Liver (tissue), 9 donors: ENCODE measurements around the gene KIAA1217. TPM values are rescaled to one million over a fixed set of nuclear protein-coding genes. Genes with fewer than 3 reads are reported as not detected.

Experiments used
- DNase-seq: peaks from one replicate; pipeline ENCODE4 v3.0.0-alpha.2; 2017; ENCODE audit warnings: low spot score
- H3K27ac ChIP-seq, 2 donors: one replicate each; pipeline ENCODE4 v1.7.0; 2013; ENCODE audit warnings: inconsistent platforms in 2 of 2, low read length in 2 of 2, control low read depth in 1 of 2, low read depth in 1 of 2, mild to moderate bottlenecking in 1 of 2
- H3K27me3 ChIP-seq, 4 donors: one replicate each; pipeline versions ENCODE4 v1.6.1 to v1.7.0; 2013; ENCODE audit warnings: low read length in 3 of 4, inconsistent platforms in 1 of 4, mild to moderate bottlenecking in 1 of 4, moderate library complexity in 1 of 4; ENCODE audit not compliant: control insufficient read depth in 4 of 4, insufficient read depth in 4 of 4
- H3K36me3 ChIP-seq, 4 donors: one replicate each; pipeline versions ENCODE4 v1.6.1 to v1.7.0; 2013; ENCODE audit warnings: low read length in 3 of 4, mild to moderate bottlenecking in 3 of 4, low read depth in 1 of 4, moderate library complexity in 1 of 4; ENCODE audit not compliant: control insufficient read depth in 4 of 4, insufficient read depth in 3 of 4
- H3K4me1 ChIP-seq, 4 donors: one replicate each; pipeline versions ENCODE4 v1.6.1 to v1.7.0; 2013; ENCODE audit warnings: low read length in 3 of 4, mild to moderate bottlenecking in 3 of 4, moderate library complexity in 1 of 4; ENCODE audit not compliant: control insufficient read depth in 4 of 4, insufficient read depth in 4 of 4
- H3K4me3 ChIP-seq, 3 donors: one replicate each; pipeline versions ENCODE4 v1.6.1 to v1.7.0; 2013; ENCODE audit warnings: low read length in 3 of 3, control low read depth in 1 of 3, low read depth in 1 of 3, mild to moderate bottlenecking in 1 of 3
- H3K9ac ChIP-seq, 2 donors: one replicate each; pipeline ENCODE4 v1.7.0; 2013; ENCODE audit warnings: low read length in 2 of 2, mild to moderate bottlenecking in 2 of 2, moderate library complexity in 2 of 2, control low read depth in 1 of 2, low read depth in 1 of 2
- H3K9me3 ChIP-seq, 4 donors: one replicate each; pipeline versions ENCODE4 v1.6.1 to v1.7.0; 2013; ENCODE audit warnings: low read length in 3 of 4; ENCODE audit not compliant: control insufficient read depth in 4 of 4
- FOXA1 ChIP-seq: IDR thresholded peaks from 2 replicates; pipeline ENCODE4 v1.6.1; 2016; ENCODE audit warnings: antibody characterized with exemption
- FOXA2 ChIP-seq: IDR thresholded peaks from 2 replicates; pipeline ENCODE4 v1.6.1; 2016; ENCODE audit warnings: antibody characterized with exemption
- HNF4A ChIP-seq, 2 donors: conservative IDR thresholded peaks; 2 replicates each; pipeline ENCODE4 v1.6.1; 2016; ENCODE audit warnings: antibody characterized with exemption in 2 of 2, mild to moderate bottlenecking in 2 of 2
- HNF4G ChIP-seq: IDR thresholded peaks from 2 replicates; pipeline ENCODE4 v1.6.1; 2016; ENCODE audit warnings: antibody characterized with exemption
- JUND ChIP-seq, 2 donors: IDR thresholded peaks; 2 replicates each; pipeline ENCODE4 v1.6.1; 2016; ENCODE audit warnings: antibody characterized with exemption in 2 of 2
- NR2F2 ChIP-seq: IDR thresholded peaks from 2 replicates; pipeline ENCODE4 v1.6.1; 2016; ENCODE audit warnings: antibody characterized with exemption
- SP1 ChIP-seq: IDR thresholded peaks from 2 replicates; pipeline ENCODE4 v1.6.1; 2018; ENCODE audit warnings: antibody characterized with exemption, mild to moderate bottlenecking
- TAF1 ChIP-seq: conservative IDR thresholded peaks from 2 replicates; pipeline ENCODE4 v1.6.1; 2016; ENCODE audit warnings: antibody characterized with exemption, mild to moderate bottlenecking
- YY1 ChIP-seq: IDR thresholded peaks from 2 replicates; pipeline ENCODE4 v1.6.1; 2016; ENCODE audit warnings: antibody characterized with exemption, mild to moderate bottlenecking
- WGBS: extraction: QIAGEN DNeasy Blood & Tissue Kit; methylation state at CpG from one replicate; pipeline ENCODE4 v1.1.7; 2013; 5-methylcytosine and 5-hydroxymethylcytosine counted together
- polyA plus RNA-seq, 2 donors: library from polyadenylated mRNA; stranded (reverse) in 1 of 2; unstranded in 1 of 2; fragments of 200-250 nt in 1 of 2; fragments of >200 nt in 1 of 2; fragmentation: Nextera tagmentation in 1 of 2; extraction: Ambion mirVana in 1 of 2; gene quantifications; one replicate each; pipeline versions ENCODE4 v1.2.1 to v1.2.3, GENCODE V29; 2013 to 2015
- total RNA-seq, 2 donors: library from RNA; depleted of rRNA; stranded (reverse); fragments of >200 nt; gene quantifications; one replicate each; pipeline ENCODE4 v1.2.3, GENCODE V29; 2014
- TF ChIP-seq, protein P1 (sequence below): IDR thresholded peaks from 2 replicates; pipeline ENCODE4 v1.6.1; 2016; ENCODE audit warnings: antibody characterized with exemption, mild to moderate bottlenecking
- TF ChIP-seq, protein P2 (sequence below): fragments of 150-350 bp; IDR thresholded peaks from 2 replicates; pipeline ENCODE4 v1.5.1; 2017; ENCODE audit warnings: improper control_type of control experiment, low read depth, low read length; ENCODE audit not compliant: missing input control
- TF ChIP-seq, protein P3 (sequence below): IDR thresholded peaks from 2 replicates; pipeline ENCODE4 v1.6.1; 2016; ENCODE audit warnings: antibody characterized with exemption
- TF ChIP-seq, protein P4 (sequence below): IDR thresholded peaks from 2 replicates; pipeline ENCODE4 v1.6.1; 2016; ENCODE audit warnings: antibody characterized with exemption
- donor health status: healthy.
- donor health status: healthy.
- donor health status: healthy.
- donor health status: healthy.
- donor health status: healthy.

The KIAA1217 gene
- total and polyA plus RNA-seq, 4 donors, result 4.5 to 12.8 (median 6.8) TPM

DNA sequence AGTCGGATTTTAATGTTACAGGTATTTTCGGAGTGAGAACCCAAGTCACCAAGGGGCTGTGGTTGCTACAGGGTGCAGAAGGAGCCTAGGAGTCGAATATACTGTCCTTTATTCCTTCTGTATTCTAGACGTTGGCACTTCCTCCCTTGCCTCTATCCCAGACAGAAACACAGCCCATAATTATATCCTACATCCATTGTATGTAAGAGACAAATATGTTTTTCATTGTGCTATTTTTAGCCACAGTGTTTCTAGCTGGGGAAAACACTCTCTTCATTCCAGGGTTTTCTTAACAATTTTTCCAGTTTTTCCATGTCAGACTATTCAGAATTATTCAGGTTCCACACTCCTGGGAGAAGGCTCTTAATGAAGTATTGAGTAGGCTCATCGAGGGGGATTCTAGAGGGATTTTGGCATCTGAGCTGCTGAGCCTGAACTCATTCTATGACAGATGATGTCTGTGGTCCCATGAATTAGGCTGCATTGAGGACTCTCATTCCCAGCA, 32.6 kb downstream of the KIAA1217 start:
- WGBS, result 69% methylated on average over 5 of the region's 5 CpGs
- no peaks in the 10 kb centered on the region for H3K9me3 ChIP-seq
- no peak overlapping the region for H3K27ac ChIP-seq
- H3K4me1 ChIP-seq, result peaks cover 0 to 15% (median under 1%) of the 10 kb centered on the region in 4 donors
- H3K9ac ChIP-seq, result no peak overlapping the region
- TF ChIP-seq, protein P1, sequence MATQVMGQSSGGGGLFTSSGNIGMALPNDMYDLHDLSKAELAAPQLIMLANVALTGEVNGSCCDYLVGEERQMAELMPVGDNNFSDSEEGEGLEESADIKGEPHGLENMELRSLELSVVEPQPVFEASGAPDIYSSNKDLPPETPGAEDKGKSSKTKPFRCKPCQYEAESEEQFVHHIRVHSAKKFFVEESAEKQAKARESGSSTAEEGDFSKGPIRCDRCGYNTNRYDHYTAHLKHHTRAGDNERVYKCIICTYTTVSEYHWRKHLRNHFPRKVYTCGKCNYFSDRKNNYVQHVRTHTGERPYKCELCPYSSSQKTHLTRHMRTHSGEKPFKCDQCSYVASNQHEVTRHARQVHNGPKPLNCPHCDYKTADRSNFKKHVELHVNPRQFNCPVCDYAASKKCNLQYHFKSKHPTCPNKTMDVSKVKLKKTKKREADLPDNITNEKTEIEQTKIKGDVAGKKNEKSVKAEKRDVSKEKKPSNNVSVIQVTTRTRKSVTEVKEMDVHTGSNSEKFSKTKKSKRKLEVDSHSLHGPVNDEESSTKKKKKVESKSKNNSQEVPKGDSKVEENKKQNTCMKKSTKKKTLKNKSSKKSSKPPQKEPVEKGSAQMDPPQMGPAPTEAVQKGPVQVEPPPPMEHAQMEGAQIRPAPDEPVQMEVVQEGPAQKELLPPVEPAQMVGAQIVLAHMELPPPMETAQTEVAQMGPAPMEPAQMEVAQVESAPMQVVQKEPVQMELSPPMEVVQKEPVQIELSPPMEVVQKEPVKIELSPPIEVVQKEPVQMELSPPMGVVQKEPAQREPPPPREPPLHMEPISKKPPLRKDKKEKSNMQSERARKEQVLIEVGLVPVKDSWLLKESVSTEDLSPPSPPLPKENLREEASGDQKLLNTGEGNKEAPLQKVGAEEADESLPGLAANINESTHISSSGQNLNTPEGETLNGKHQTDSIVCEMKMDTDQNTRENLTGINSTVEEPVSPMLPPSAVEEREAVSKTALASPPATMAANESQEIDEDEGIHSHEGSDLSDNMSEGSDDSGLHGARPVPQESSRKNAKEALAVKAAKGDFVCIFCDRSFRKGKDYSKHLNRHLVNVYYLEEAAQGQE, result no peak
- TF ChIP-seq YY1 (no peak), NR2F2 (no peak), HNF4A (conservative IDR thresholded peaks at IDR 0.05) (no peak), FOXA2 (no peak)
- DNase-seq, result no peak
- H3K4me3 ChIP-seq, result no peak overlapping the region
- no peaks in the 10 kb centered on the region for H3K27me3 ChIP-seq
- H3K36me3 ChIP-seq, result no peaks in the 10 kb centered on the region

DNA sequence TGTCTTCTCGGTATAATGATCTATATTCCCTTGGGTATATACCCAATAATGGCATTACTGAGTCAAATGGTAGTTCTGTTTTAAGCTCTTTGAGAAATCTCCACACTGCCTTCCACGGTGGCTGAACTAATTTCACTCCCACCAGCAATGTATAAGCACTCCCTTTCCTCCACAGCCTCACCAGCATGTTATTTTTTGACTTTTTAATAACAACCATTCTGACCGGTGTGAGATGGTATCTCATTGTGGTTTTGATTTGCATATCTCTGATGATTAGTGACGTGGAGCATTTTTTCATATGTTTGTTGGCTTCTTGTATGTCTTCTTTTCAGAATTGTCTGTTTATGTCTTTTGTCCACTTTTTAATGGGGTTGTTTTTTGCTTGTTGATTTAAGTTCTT, 33.6 kb downstream of the KIAA1217 start:
- Histone ChIP-seq H3K27me3 (no peaks in the 10 kb centered on the region), H3K27ac (no peak overlapping the region), H3K4me1 (peaks cover 0 to 15% (median under 1%) of the 10 kb centered on the region in 4 donors), H3K4me3 (no peak overlapping the region), H3K36me3 (no peaks in the 10 kb centered on the region), H3K9me3 (no peaks in the 10 kb centered on the region), H3K9ac (no peak overlapping the region)
- TF ChIP-seq, protein P2, sequence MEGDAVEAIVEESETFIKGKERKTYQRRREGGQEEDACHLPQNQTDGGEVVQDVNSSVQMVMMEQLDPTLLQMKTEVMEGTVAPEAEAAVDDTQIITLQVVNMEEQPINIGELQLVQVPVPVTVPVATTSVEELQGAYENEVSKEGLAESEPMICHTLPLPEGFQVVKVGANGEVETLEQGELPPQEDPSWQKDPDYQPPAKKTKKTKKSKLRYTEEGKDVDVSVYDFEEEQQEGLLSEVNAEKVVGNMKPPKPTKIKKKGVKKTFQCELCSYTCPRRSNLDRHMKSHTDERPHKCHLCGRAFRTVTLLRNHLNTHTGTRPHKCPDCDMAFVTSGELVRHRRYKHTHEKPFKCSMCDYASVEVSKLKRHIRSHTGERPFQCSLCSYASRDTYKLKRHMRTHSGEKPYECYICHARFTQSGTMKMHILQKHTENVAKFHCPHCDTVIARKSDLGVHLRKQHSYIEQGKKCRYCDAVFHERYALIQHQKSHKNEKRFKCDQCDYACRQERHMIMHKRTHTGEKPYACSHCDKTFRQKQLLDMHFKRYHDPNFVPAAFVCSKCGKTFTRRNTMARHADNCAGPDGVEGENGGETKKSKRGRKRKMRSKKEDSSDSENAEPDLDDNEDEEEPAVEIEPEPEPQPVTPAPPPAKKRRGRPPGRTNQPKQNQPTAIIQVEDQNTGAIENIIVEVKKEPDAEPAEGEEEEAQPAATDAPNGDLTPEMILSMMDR, result no peak
- no peak for TF ChIP-seq FOXA1
- TF ChIP-seq, protein P3, sequence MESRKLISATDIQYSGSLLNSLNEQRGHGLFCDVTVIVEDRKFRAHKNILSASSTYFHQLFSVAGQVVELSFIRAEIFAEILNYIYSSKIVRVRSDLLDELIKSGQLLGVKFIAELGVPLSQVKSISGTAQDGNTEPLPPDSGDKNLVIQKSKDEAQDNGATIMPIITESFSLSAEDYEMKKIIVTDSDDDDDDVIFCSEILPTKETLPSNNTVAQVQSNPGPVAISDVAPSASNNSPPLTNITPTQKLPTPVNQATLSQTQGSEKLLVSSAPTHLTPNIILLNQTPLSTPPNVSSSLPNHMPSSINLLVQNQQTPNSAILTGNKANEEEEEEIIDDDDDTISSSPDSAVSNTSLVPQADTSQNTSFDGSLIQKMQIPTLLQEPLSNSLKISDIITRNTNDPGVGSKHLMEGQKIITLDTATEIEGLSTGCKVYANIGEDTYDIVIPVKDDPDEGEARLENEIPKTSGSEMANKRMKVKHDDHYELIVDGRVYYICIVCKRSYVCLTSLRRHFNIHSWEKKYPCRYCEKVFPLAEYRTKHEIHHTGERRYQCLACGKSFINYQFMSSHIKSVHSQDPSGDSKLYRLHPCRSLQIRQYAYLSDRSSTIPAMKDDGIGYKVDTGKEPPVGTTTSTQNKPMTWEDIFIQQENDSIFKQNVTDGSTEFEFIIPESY, result no peak
- TF ChIP-seq, protein P4, sequence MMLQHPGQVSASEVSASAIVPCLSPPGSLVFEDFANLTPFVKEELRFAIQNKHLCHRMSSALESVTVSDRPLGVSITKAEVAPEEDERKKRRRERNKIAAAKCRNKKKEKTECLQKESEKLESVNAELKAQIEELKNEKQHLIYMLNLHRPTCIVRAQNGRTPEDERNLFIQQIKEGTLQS, result no peak
- DNase-seq, result no peak
- WGBS, result 86% methylated on average over 4 of the region's 4 CpGs

DNA sequence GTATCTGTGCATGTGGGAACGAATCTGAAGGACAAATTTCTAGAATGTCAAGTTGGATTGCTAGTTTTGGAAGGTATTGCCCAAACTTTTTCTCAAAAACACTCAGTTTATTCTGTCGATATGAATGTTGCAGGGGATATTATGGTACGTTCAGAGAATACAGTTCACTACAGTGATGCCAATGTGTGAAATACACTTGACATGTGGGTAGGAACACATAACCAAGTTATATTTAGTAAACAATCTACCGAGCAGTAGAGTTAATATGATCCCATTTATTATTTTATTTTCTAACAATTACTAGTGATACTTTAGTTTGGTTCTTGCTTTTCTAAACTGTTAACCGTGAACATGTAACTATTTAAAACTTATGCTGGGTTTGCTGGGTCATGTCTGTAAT, 37.4 kb downstream of the KIAA1217 start:
- Histone ChIP-seq H3K9me3 (no peaks in the 10 kb centered on the region), H3K36me3 (no peaks in the 10 kb centered on the region), H3K27me3 (no peaks in the 10 kb centered on the region), H3K4me1 (no peaks in the 10 kb centered on the region), H3K9ac (no peak overlapping the region), H3K27ac (no peak overlapping the region), H3K4me3 (no peak overlapping the region)
- no peak for TF ChIP-seq HNF4A (conservative IDR thresholded peaks at IDR 0.05)
- TF ChIP-seq SP1, result no peak
- no peak for TF ChIP-seq NR2F2
- no peak for TF ChIP-seq TAF1
- TF ChIP-seq JUND (IDR thresholded peaks at IDR 0.05), result no peak
- no peak for TF ChIP-seq FOXA1
- no peak for TF ChIP-seq YY1
- TF ChIP-seq, protein P3, result no peak
- TF ChIP-seq FOXA2, result no peak
- TF ChIP-seq HNF4G, result no peak
- no peak for DNase-seq
- 78% methylated on average over 5 of the region's 5 CpGs for WGBS
